GM23338 (cell line): Measurements from ENCODE around the gene CD4. TPM values are rescaled to one million over a fixed set of nuclear protein-coding genes. Genes with fewer than 3 reads are reported as not detected.
A peak's percentile ranks its signal among the peaks of the same experiment; 100 is the strongest.

Experiments
- ATAC-seq: fragments of 200-7000 bp; cut with Tn5 transposase; 3 replicates; pipeline ENCODE4 v1.9.1; 2020
- DNase-seq: peaks from one replicate; pipeline ENCODE4 v3.0.0-alpha.2; 2015; ENCODE audit warnings: low spot score
- H2AFZ ChIP-seq: fragments of 200-600 bp; sonication (generic); 2 replicates; pipeline ENCODE4 v1.8.0; 2016; ENCODE audit warnings: antibody characterized with exemption, mild to moderate bottlenecking, moderate library complexity
- H3F3A ChIP-seq: fragments of 200-600 bp; sonication (generic); replicated peaks from 2 replicates; pipeline ENCODE4 v1.8.0; 2017; ENCODE audit warnings: antibody characterized with exemption, mixed run types, low read depth
- H3K27ac ChIP-seq: fragments of 200-600 bp; sonication (generic); 2 replicates; pipeline ENCODE4 v1.6.1; 2016; ENCODE audit warnings: low read depth
- H3K27me3 ChIP-seq: fragments of 200-600 bp; sonication (generic); 2 replicates; pipeline ENCODE4 v1.8.0; 2016; ENCODE audit warnings: mild to moderate bottlenecking, mixed run types, moderate library complexity; ENCODE audit not compliant: insufficient read depth
- H3K36me3 ChIP-seq: fragments of 200-600 bp; sonication (generic); 2 replicates; pipeline ENCODE4 v1.8.0; 2016; ENCODE audit warnings: mild to moderate bottlenecking; ENCODE audit not compliant: insufficient read depth
- H3K4me1 ChIP-seq: fragments of 200-600 bp; sonication (generic); 2 replicates; pipeline ENCODE4 v1.8.0; 2016; ENCODE audit warnings: mild to moderate bottlenecking, moderate library complexity; ENCODE audit not compliant: insufficient read depth
- H3K4me2 ChIP-seq: fragments of 200-600 bp; sonication (generic); 2 replicates; pipeline ENCODE4 v1.7.1; 2017; ENCODE audit warnings: mixed run types
- H3K4me3 ChIP-seq: fragments of 200-600 bp; sonication (generic); 2 replicates; pipeline ENCODE4 v1.6.1; 2016; ENCODE audit warnings: mixed run types
- H3K79me2 ChIP-seq: fragments of 200-600 bp; sonication (generic); replicated peaks from 2 replicates; pipeline ENCODE4 v1.8.0; 2017; ENCODE audit warnings: mild to moderate bottlenecking; ENCODE audit not compliant: insufficient read depth
- H3K9me2 ChIP-seq: fragments of 200-600 bp; sonication (generic); 2 replicates; pipeline ENCODE4 v1.8.0; 2017; ENCODE audit not compliant: insufficient read depth
- H4K20me1 ChIP-seq: fragments of 200-600 bp; sonication (generic); replicated peaks from 2 replicates; pipeline ENCODE4 v1.8.0; 2017; ENCODE audit warnings: mild to moderate bottlenecking; ENCODE audit not compliant: insufficient read depth
- H3K27ac Mint-ChIP-seq: 2 replicates; pipeline ENCODE4 v1.8.0; 2020; ENCODE audit warnings: inconsistent platforms, mild to moderate bottlenecking, moderate library complexity, mixed read lengths
- H3K27me3 Mint-ChIP-seq: 3 replicates; pipeline ENCODE4 v1.8.0; 2022; ENCODE audit warnings: low read depth, mild to moderate bottlenecking, moderate library complexity, mixed read lengths, inconsistent platforms; ENCODE audit not compliant: insufficient read depth, poor library complexity
- H3K36me3 Mint-ChIP-seq: 3 replicates; pipeline ENCODE4 v1.8.0; 2021; ENCODE audit warnings: low read depth, mild to moderate bottlenecking, inconsistent platforms, moderate library complexity, mixed read lengths
- H3K4me1 Mint-ChIP-seq: 3 replicates; pipeline ENCODE4 v1.8.0; 2020; ENCODE audit warnings: mild to moderate bottlenecking, inconsistent platforms, mixed read lengths
- H3K4me3 Mint-ChIP-seq: 3 replicates; pipeline ENCODE4 v1.8.0; 2021; ENCODE audit warnings: moderate library complexity, mild to moderate bottlenecking, inconsistent platforms, mixed read lengths
- H3K9me3 Mint-ChIP-seq: 3 replicates; pipeline ENCODE4 v1.8.0; 2020; ENCODE audit warnings: moderate library complexity, mild to moderate bottlenecking, inconsistent platforms, mixed read lengths
- CREB1 ChIP-seq: fragments of 250-450 bp; sonication (Bioruptor Pico); IDR thresholded peaks from 2 replicates; pipeline ENCODE4 v1.5.0; 2020; ENCODE audit warnings: low read depth, mild to moderate bottlenecking, moderate library complexity
- CTCF ChIP-seq, 2 experiments: fragments of 200-600 bp in 1 of 2; sonication (generic) in 1 of 2; conservative IDR thresholded peaks; 2 replicates each; pipeline versions ENCODE4 v1.5.1 to v1.6.1; 2016 to 2017; ENCODE audit warnings: antibody characterized with exemption in 2 of 2, low read depth in 2 of 2, mild to moderate bottlenecking in 2 of 2, moderate library complexity in 1 of 2
- ETS1 ChIP-seq: IDR thresholded peaks from 2 replicates; pipeline ENCODE4 v1.6.1; 2016; ENCODE audit warnings: antibody characterized with exemption
- EZH2 ChIP-seq: fragments of 200-600 bp; sonication (generic); IDR thresholded peaks from one replicate; pipeline ENCODE4 v1.8.0; 2017; ENCODE audit warnings: antibody characterized with exemption, mild to moderate bottlenecking, low read depth; ENCODE audit not compliant: unreplicated experiment
- EZH2phosphoT487 ChIP-seq: fragments of 200-600 bp; sonication (generic); IDR thresholded peaks from one replicate; pipeline ENCODE4 v1.8.1; 2018; ENCODE audit warnings: antibody characterized with exemption; ENCODE audit not compliant: unreplicated experiment
- JUNB ChIP-seq: IDR thresholded peaks from one replicate; pipeline ENCODE4 v1.6.1; 2016; ENCODE audit warnings: antibody characterized with exemption; ENCODE audit not compliant: unreplicated experiment
- NANOG ChIP-seq: IDR thresholded peaks from 2 replicates; pipeline ENCODE4 v1.6.1; 2016; ENCODE audit warnings: antibody characterized with exemption, borderline replicate concordance
- POLR2AphosphoS5 ChIP-seq: IDR thresholded peaks from 2 replicates; pipeline ENCODE4 v1.6.1; 2016; ENCODE audit warnings: antibody characterized with exemption, low read depth
- REST ChIP-seq: IDR thresholded peaks from one replicate; pipeline ENCODE4 v1.6.1; 2018; ENCODE audit warnings: antibody characterized with exemption; ENCODE audit not compliant: unreplicated experiment
- STAT1 ChIP-seq: IDR thresholded peaks from one replicate; pipeline ENCODE4 v1.6.1; 2016; ENCODE audit warnings: antibody characterized with exemption; ENCODE audit not compliant: unreplicated experiment
- ZNF114 ChIP-seq: fragments of 250-450 bp; sonication (Bioruptor Pico); IDR thresholded peaks from 2 replicates; pipeline ENCODE4 v1.5.0; 2020; ENCODE audit warnings: mild to moderate bottlenecking, moderate library complexity
- ZNF331 ChIP-seq: fragments of 250-450 bp; sonication (Bioruptor Pico); IDR thresholded peaks from 2 replicates; pipeline ENCODE4 v1.5.0; 2020; ENCODE audit warnings: low read depth, mild to moderate bottlenecking, moderate library complexity
- ZNF462 ChIP-seq: fragments of 250-450 bp; sonication (Bioruptor Pico); IDR thresholded peaks from 2 replicates; pipeline ENCODE4 v1.5.0; 2020; ENCODE audit warnings: mild to moderate bottlenecking, moderate library complexity
- polyA plus RNA-seq: library from polyadenylated mRNA; unstranded; fragments of >200 nt; fragmentation: Nextera tagmentation; extraction: Ambion mirVana; gene quantifications from 2 replicates; pipeline ENCODE4 v1.2.1, GENCODE V29; 2016
- total RNA-seq: library from RNA; depleted of rRNA; stranded (reverse); fragments of >200 nt; shearing (Covaris generic); gene quantifications from 2 replicates; pipeline ENCODE4 v1.2.3, GENCODE V29; 2014

CD4 gene
- total and polyA plus RNA-seq, 2 experiments from 2014 or later: 1.5 to 2.0 TPM

- Mint-ChIP-seq H3K4me3 (no peak overlapping the region; the same call in 2 of the 3 replicates), H3K9me3 (no peaks in the 10 kb centered on the region; the same call in 2 of the 3 replicates), H3K36me3 (peaks cover 22% of the 10 kb centered on the region), H3K27ac (no peak overlapping the region), H3K27me3 (peaks cover 46% of the 10 kb centered on the region), H3K4me1 (peaks cover 61% of the 10 kb centered on the region)
- 0 out of 2 replicates have a peak overlapping the region, but pooled peaks have one; percentile 45 for H3K27ac ChIP-seq
- H3K9me2 ChIP-seq: no peaks in the 10 kb centered on the region
- no peaks in the 10 kb centered on the region for H3K36me3 ChIP-seq
- peaks cover 43% of the 10 kb centered on the region for H3F3A ChIP-seq
- no peak overlapping the region for H2AFZ ChIP-seq
- H4K20me1 ChIP-seq: peaks cover 20% of the 10 kb centered on the region
- TF ChIP-seq REST (no peak), ZNF114 (no peak), ETS1 (no peak), JUNB (no peak), ZNF462 (CRISPR knock-in tag) (no peak), EZH2phosphoT487 (no peak), NANOG (no peak), EZH2 (no peak), ZNF331 (CRISPR knock-in tag) (no peak), POLR2AphosphoS5 (no peak; the same call in 1 of the 2 replicates), STAT1 (no peak), CTCF (conservative IDR thresholded peaks at IDR 0.05; ENCODE audit: low read depth in 2 of 2) (no peak), CREB1 (CRISPR knock-in tag) (no peak)
- H3K27me3 ChIP-seq: peaks cover 54% of the 10 kb centered on the region
- no peak overlapping the region; the same call in 1 of the 2 replicates for H3K4me3 ChIP-seq
- H3K79me2 ChIP-seq: peaks cover 20% of the 10 kb centered on the region
- H3K4me1 ChIP-seq: peaks cover 43% of the 10 kb centered on the region
- no peak for DNase-seq
- ATAC-seq: no peak
- no peak overlapping the region; the same call in 1 of the 2 replicates for H3K4me2 ChIP-seq
These were observed 18.7 kb upstream of the CD4 start for GRCh38 chr12:6770600-6770999.
